LNCAP (cell line): ENCODE data around the gene KLHL13.

Experiments used
- TF ChIP-seq, protein P1 (sequence below): fragments of 450-650 bp; IDR thresholded peaks from 2 replicates; pipeline ENCODE4 v1.5.1; 2017; ENCODE audit warnings: mild to moderate bottlenecking

Gene KLHL13

DNA sequence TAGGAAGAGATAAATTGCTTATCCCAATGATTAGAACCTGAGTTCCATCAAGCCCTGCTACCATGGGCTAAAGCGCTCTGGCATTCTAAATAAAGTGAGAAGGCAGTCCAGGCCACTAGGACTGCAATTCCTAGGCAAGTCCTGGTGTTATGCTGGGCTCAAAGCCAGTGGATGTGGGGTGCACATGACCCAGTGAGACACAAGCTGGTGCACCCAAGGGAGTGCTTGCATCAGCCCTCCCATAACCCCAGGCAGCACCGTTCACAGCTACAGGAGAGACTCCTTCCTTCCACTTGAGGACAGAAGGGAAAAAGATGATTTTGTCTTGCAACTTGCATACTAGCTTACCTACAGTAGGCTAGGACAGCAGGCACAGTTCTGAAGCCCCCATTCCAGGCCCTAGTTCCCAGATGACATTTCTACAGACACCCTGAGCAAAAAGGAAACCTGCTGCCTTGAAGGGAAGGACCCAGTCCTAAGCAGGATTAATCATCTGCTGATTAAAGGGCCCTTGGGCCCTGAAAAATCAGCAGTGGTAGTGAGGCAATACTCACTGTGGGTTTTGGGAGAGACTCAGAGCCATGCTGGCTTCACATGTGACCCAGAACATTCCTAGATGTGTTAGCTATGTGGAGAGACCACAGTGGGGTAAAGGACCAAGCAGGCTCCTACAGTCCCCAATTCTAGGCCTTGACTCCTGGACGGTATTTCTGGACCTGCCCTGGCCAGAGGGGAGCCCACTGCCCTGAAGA, 77.8 kb downstream of the KLHL13 start:
- TF ChIP-seq, protein P1, sequence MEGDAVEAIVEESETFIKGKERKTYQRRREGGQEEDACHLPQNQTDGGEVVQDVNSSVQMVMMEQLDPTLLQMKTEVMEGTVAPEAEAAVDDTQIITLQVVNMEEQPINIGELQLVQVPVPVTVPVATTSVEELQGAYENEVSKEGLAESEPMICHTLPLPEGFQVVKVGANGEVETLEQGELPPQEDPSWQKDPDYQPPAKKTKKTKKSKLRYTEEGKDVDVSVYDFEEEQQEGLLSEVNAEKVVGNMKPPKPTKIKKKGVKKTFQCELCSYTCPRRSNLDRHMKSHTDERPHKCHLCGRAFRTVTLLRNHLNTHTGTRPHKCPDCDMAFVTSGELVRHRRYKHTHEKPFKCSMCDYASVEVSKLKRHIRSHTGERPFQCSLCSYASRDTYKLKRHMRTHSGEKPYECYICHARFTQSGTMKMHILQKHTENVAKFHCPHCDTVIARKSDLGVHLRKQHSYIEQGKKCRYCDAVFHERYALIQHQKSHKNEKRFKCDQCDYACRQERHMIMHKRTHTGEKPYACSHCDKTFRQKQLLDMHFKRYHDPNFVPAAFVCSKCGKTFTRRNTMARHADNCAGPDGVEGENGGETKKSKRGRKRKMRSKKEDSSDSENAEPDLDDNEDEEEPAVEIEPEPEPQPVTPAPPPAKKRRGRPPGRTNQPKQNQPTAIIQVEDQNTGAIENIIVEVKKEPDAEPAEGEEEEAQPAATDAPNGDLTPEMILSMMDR = no peak

DNA sequence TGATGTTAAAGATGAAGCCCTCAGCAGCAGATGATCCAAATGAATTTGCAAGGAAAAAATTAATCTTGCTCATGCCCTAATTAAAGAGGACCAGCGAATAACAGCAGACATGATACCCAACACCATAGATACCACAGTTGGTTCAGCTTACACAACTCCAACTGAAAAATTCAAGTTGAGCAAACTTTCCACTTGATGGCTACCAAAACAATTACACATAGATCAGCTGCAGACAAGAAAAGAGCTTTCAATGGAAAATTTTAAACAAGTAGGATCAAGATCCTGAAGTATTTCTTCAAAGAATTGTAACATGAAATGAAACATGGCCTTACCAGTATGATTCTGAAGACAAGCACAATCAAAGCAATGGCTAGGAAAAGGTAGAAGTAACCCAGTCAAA, 90.0 kb downstream of the KLHL13 start:
- TF ChIP-seq, protein P1 = no peak

DNA sequence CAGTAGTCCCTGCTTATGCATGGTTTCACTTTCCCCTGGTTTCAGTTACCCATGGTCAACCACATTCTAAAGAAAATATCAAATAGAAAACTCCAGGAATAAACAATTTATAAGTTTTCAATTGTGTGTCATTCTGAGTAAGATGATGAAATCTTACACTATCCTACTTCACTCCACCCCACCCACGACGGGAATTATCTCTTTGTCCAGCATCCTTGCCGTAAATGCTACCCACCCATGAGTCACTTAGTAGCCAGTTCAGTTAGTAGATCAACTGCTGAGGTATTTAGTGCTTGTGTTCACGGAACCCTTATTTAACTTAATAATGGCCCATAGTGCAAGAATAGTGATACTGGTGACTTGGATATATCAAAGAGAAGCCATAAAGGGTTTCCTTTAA, 91.4 kb downstream of the KLHL13 start:
- TF ChIP-seq, protein P1 = no peak

DNA sequence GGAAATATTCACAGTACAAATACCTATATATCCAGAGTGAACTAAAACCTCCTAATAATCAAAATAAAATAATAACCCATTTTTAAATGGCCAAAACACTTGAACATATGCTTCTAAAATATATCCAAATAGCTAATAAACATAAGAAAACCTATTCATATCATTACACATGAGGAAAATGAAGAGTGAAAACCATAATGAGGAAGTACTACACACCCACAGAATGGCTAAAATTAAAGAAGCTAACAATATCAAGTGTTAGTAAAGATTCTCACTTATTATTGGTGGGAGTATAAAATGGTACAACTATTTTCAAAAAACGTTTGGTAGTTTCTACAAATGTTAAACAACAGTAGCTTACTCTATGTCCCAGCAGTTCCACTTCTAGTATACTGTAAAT, 92.1 kb downstream of the KLHL13 start:
- TF ChIP-seq, protein P1 = no peak

DNA sequence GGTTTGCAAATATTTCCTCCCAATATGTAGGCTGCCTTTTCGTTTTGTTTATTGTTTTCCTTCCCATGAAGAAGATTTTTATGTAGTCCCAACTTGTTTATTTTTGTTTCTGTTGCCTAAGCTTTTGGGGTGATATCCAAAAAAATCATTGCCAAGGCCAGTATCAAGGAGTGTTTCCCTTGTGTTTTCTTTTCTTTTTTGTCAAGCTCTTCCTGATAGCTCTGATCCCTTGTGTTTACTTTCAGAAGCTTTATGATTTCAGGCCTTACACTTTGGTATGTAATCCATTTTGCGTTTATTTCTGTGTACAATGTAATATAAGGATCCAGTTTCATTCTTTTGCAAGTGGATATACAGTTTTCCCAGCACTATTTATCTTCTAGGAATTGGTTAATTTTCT, 93.9 kb downstream of the KLHL13 start:
- TF ChIP-seq, protein P1 = no peak

DNA sequence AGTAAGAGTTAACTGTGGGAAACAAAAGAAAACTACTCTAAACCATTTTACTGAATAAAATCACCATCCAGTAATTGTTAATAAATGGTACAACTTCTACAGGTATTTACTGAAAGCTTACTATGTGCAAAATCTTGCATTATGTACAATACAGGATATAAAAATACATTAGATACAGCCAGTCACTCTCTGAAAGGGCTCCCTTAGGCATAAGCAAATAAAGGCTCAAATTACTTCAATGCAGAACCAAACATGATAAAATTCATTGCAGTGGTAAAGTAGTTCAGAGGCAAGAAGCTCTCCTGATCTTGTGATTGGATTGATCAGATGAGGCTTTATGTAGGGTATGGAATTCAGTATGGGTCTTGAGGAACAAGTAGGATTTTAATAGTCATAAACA, 100.2 kb downstream of the KLHL13 start:
- TF ChIP-seq, protein P1 = no peak

DNA sequence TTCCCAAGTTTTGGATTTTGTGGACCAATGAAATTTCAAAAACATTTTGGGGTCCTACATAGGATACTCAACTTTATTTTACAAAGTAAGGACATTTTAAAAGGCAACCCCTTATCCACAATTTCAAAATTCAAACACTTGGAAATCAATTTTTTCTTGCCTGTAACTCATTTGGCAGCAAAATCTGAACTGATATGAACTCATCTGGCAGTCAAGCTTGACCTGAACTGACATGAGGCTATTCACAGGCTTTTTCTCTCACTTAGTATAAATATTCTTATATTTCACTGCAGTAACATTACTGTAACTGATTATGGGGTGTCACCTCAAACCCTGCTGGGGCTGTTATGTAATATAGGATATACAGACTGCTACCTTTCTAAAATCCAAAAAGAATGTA, 116.1 kb downstream of the KLHL13 start:
- TF ChIP-seq, protein P1 = no peak

DNA sequence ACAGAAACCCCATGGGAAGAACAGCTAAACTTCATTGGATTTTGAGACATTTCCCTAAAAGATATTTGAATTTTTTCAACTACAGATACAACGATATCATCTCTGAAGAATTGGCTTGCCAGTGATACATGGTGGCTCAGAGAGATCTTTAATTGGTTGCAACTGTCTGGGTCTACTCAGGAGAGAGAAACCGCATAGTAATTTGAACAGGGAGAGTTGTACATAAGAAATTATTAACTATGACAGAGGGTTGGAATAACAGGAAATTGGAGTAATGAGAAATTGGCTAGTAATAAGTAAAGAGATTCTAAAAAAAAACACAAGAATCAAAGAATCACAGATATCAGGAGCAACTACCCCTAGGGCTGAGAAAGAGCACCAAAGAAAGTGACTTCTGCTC, 118.4 kb downstream of the KLHL13 start:
- TF ChIP-seq, protein P1 = no peak
